ENCODE results near the gene PARVB.
A peak's percentile ranks its signal among the peaks of the same experiment; 100 is the strongest.

PARVB gene

DNA sequence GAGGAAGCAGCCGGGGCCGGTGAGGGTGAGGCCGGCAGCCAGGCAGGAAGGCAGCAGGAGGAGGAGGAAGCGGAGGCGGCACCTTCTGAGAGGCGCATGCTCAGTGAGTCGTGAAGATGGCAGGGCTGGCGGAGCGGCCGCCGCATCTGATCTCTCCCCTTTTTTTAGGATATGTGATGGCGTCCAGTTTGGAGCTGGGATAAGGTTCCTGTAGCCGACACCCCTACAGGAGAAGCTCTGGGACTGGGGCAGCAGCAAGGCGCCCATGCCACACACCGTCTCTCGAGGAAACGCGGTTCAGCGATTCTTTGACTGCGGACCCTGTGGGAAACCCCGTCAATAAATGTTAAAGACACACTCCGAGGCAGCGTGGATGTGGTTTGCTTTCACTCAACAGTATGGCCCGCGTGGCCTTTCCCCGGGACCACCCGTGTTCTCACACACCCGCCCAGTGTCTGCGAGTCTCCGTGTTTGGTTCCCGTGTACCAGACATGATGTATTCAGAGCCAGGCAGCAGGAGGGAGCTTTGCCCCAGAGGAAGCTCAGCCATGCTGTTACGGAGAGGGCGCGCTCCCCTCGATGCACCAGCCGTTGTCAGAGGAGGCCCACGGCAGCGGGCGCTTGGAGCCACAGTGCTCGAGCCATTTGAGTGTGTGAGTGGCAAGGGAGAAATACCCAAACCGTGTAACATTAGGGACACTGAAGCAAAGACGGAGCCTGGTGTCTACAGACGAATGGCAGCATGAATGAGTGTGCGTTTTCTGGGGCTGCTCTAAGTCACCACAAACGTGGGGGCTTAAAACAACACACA, 27.7 kb upstream of the PARVB start:
- DNase-seq, result peak; percentile 31 to 44 (median 33)
- H3K4me1 ChIP-seq (ENCODE audit: control insufficient read depth, insufficient read depth, low read length, poor library complexity, severe bottlenecking), result peaks cover 5% of the 10 kb centered on the region
- H3K4me3 ChIP-seq (ENCODE audit: insufficient read depth, low read depth, low read length, poor library complexity, severe bottlenecking), result peak overlapping the region; percentile 63
- no peaks in the 10 kb centered on the region for H3K9me3 ChIP-seq (ENCODE audit: control insufficient read depth, low read length)
- no peaks in the 10 kb centered on the region for H3K27me3 ChIP-seq (replicated peaks; ENCODE audit: control insufficient read depth, insufficient read depth, low read length, poor library complexity, severe bottlenecking)
- peaks cover 21% of the 10 kb centered on the region for H3K36me3 ChIP-seq (ENCODE audit: control insufficient read depth, insufficient read depth, low read length)
- H3K27ac ChIP-seq (ENCODE audit: insufficient read depth, low read length, poor library complexity, severe bottlenecking), result peak overlapping the region; percentile 67

DNA sequence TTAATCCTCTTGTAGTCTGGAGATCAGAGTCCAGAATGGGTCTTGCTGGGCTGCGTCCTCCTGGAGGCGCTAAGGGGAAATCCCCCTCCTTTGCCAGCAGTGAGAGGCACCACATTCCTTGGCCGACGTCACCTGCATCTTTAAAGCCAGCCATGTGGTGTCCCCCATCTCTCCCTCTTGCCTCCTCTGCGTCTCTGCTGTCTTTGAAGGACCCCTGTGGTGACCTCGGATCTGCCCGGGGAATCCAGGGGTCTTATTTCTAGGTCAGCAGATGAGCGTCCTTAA, 27.2 kb upstream of the PARVB start:
- no peak overlapping the region for H3K27ac ChIP-seq (ENCODE audit: insufficient read depth, low read length, poor library complexity, severe bottlenecking)
- no peak for DNase-seq
- H3K36me3 ChIP-seq (ENCODE audit: control insufficient read depth, insufficient read depth, low read length), result peaks cover 15% of the 10 kb centered on the region
- peaks cover 5% of the 10 kb centered on the region for H3K4me1 ChIP-seq (ENCODE audit: control insufficient read depth, insufficient read depth, low read length, poor library complexity, severe bottlenecking)
- H3K4me3 ChIP-seq (ENCODE audit: insufficient read depth, low read depth, low read length, poor library complexity, severe bottlenecking), result no peak overlapping the region
- no peaks in the 10 kb centered on the region for H3K27me3 ChIP-seq (replicated peaks; ENCODE audit: control insufficient read depth, insufficient read depth, low read length, poor library complexity, severe bottlenecking)
- no peaks in the 10 kb centered on the region for H3K9me3 ChIP-seq (ENCODE audit: control insufficient read depth, low read length)

DNA sequence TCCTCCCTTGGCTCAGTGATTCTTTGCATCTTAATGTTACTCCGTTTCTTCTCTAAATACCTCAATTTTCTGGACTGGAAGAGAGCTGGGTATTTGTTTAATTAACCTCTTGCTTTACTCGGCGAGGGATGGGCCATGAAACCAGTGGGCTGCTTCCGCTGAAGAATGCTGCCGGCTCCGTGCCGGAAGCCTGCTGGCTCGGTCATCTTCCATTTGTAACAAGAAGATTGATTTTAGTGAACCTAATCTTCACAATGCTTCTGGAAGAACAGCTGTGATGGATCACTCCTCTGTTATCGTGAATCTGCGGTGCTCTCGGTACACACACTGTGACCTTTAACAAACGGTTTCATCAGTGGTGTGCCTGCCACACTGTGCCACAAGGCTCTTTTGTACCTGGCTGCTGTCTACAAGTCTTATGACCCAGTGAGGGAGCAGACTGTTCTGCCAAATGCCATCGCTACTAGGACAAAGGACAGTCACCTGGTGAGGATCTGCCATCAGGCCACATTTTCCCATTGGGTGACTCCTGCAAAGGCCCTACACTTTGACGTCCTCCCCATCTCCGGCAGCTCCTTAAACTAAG, 25.3 kb upstream of the PARVB start:
- peaks cover 5% of the 10 kb centered on the region for H3K4me1 ChIP-seq (ENCODE audit: control insufficient read depth, insufficient read depth, low read length, poor library complexity, severe bottlenecking)
- H3K9me3 ChIP-seq (ENCODE audit: control insufficient read depth, low read length), result no peaks in the 10 kb centered on the region
- H3K27me3 ChIP-seq (replicated peaks; ENCODE audit: control insufficient read depth, insufficient read depth, low read length, poor library complexity, severe bottlenecking), result no peaks in the 10 kb centered on the region
- no peak for DNase-seq
- H3K4me3 ChIP-seq (ENCODE audit: insufficient read depth, low read depth, low read length, poor library complexity, severe bottlenecking), result no peak overlapping the region
- H3K27ac ChIP-seq (ENCODE audit: insufficient read depth, low read length, poor library complexity, severe bottlenecking), result no peak overlapping the region
- peaks cover 5% of the 10 kb centered on the region for H3K36me3 ChIP-seq (ENCODE audit: control insufficient read depth, insufficient read depth, low read length)

DNA sequence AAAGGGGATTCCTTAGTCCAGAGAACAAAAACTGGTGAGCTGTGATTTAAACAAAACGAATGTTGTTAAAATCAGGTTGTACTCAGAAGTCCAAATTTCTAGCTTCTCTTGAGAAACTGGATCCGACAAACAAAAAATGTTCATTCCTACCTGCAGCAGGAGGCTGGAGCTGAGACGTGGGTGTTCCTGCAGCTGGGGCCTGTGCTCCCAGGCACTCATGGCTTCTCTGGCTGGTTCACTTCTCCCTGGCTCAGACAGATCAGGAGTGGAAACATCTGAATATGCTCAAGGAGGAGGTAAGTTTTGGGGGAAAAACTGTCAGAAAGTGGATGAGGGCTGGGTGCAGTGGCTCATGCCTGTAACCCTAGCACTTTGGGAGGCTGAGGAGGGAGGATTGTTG, 24.7 kb upstream of the PARVB start:
- Histone ChIP-seq H3K36me3 (ENCODE audit: control insufficient read depth, insufficient read depth, low read length) (peaks cover 5% of the 10 kb centered on the region), H3K4me1 (ENCODE audit: control insufficient read depth, insufficient read depth, low read length, poor library complexity, severe bottlenecking) (peaks cover 5% of the 10 kb centered on the region), H3K27ac (ENCODE audit: insufficient read depth, low read length, poor library complexity, severe bottlenecking) (no peak overlapping the region), H3K4me3 (ENCODE audit: insufficient read depth, low read depth, low read length, poor library complexity, severe bottlenecking) (no peak overlapping the region), H3K9me3 (ENCODE audit: control insufficient read depth, low read length) (no peaks in the 10 kb centered on the region), H3K27me3 (replicated peaks; ENCODE audit: control insufficient read depth, insufficient read depth, low read length, poor library complexity, severe bottlenecking) (no peaks in the 10 kb centered on the region)
- DNase-seq, result no peak

DNA sequence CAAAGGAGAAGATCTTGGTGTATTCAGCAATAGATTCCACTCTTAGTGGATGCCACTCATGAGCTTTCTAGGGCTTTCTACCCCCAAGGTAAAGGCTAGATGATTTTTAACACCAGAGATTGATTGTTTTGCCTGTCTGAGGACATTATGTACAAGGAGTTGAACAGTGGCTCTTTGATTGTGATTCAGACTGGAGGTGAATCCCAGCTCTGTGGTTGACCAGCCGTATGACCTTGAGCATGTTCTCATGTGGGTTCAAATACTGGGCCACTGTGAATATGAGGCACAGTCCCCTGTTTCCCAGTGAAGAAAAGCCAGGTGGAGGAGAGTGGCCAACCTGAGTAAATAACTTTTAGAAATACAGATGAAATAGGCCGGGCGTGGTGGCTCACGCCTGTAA, 24.0 kb upstream of the PARVB start:
- peaks cover 5% of the 10 kb centered on the region for H3K4me1 ChIP-seq (ENCODE audit: control insufficient read depth, insufficient read depth, low read length, poor library complexity, severe bottlenecking)
- DNase-seq, result no peak
- H3K4me3 ChIP-seq (ENCODE audit: insufficient read depth, low read depth, low read length, poor library complexity, severe bottlenecking), result no peak overlapping the region
- no peaks in the 10 kb centered on the region for H3K9me3 ChIP-seq (ENCODE audit: control insufficient read depth, low read length)
- H3K27me3 ChIP-seq (replicated peaks; ENCODE audit: control insufficient read depth, insufficient read depth, low read length, poor library complexity, severe bottlenecking), result no peaks in the 10 kb centered on the region
- H3K27ac ChIP-seq (ENCODE audit: insufficient read depth, low read length, poor library complexity, severe bottlenecking), result no peak overlapping the region
- peaks cover 5% of the 10 kb centered on the region for H3K36me3 ChIP-seq (ENCODE audit: control insufficient read depth, insufficient read depth, low read length)

DNA sequence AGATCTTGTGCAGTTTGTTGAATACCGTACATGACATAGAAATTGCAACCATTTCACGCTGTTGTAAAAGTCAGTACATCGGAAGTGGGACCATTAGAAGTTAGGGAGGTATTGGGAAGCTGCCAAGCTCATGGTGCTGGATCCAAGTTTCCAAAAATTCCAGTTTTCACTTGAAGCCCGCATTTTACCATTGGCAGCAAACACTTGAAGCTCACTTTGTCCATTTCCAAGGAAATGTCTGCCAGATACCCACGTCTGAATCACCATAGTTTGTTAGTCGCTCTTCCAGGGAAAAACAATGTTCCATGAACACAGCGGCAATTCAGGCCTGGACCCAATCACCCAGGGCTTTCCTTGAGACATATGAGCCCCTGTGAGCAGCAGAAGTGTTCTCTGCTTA, 22.6 kb upstream of the PARVB start:
- Histone ChIP-seq H3K27ac (ENCODE audit: insufficient read depth, low read length, poor library complexity, severe bottlenecking) (no peak overlapping the region), H3K9me3 (ENCODE audit: control insufficient read depth, low read length) (no peaks in the 10 kb centered on the region), H3K36me3 (ENCODE audit: control insufficient read depth, insufficient read depth, low read length) (peaks cover 5% of the 10 kb centered on the region), H3K27me3 (replicated peaks; ENCODE audit: control insufficient read depth, insufficient read depth, low read length, poor library complexity, severe bottlenecking) (no peaks in the 10 kb centered on the region), H3K4me1 (ENCODE audit: control insufficient read depth, insufficient read depth, low read length, poor library complexity, severe bottlenecking) (no peaks in the 10 kb centered on the region), H3K4me3 (ENCODE audit: insufficient read depth, low read depth, low read length, poor library complexity, severe bottlenecking) (no peak overlapping the region)
- DNase-seq, result no peak

DNA sequence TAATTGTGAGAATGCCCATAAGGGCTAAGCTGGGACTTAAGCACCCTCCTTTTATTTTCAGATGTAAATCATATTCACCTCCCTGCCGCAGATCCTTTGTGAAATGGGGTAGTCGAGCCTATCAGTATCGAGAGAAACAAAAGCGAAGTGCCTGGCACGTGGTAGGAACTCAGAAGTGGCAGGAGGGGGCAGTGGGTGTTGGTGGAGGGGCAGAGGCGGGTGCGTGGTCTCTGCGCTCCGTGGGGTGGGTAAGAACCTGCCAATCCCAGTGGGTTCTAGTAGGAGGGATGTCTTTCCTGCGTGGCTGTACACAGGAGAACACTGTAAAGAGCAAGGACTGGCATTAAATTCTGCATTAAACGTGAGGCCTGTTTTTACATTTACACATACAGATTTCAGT, 21.8 kb upstream of the PARVB start:
- H3K36me3 ChIP-seq (ENCODE audit: control insufficient read depth, insufficient read depth, low read length), result peaks cover 5% of the 10 kb centered on the region
- no peak overlapping the region for H3K27ac ChIP-seq (ENCODE audit: insufficient read depth, low read length, poor library complexity, severe bottlenecking)
- no peak for DNase-seq
- no peaks in the 10 kb centered on the region for H3K9me3 ChIP-seq (ENCODE audit: control insufficient read depth, low read length)
- H3K27me3 ChIP-seq (replicated peaks; ENCODE audit: control insufficient read depth, insufficient read depth, low read length, poor library complexity, severe bottlenecking), result no peaks in the 10 kb centered on the region
- H3K4me1 ChIP-seq (ENCODE audit: control insufficient read depth, insufficient read depth, low read length, poor library complexity, severe bottlenecking), result no peaks in the 10 kb centered on the region
- H3K4me3 ChIP-seq (ENCODE audit: insufficient read depth, low read depth, low read length, poor library complexity, severe bottlenecking), result no peak overlapping the region

DNA sequence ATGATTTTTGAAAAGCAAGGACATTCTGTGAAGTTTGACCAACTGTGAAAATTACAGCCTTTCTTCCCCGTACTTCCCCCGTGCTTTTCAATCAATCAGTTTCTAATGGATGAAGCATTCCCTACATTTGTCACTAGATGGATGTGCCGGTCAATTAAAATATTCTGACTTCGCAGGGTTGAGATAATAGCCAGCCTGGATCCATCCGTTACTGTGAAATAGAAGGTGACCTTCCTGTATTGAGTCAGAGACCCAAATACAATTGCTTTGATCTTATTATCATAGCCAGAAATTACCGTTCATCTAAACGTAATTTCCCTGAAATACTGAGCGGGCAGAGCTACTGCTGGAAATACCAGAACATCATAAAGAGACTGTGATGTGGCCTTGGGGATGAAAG, 21.1 kb upstream of the PARVB start:
- H3K36me3 ChIP-seq (ENCODE audit: control insufficient read depth, insufficient read depth, low read length), result peaks cover 5% of the 10 kb centered on the region
- H3K4me1 ChIP-seq (ENCODE audit: control insufficient read depth, insufficient read depth, low read length, poor library complexity, severe bottlenecking), result no peaks in the 10 kb centered on the region
- H3K27me3 ChIP-seq (replicated peaks; ENCODE audit: control insufficient read depth, insufficient read depth, low read length, poor library complexity, severe bottlenecking), result no peaks in the 10 kb centered on the region
- no peak overlapping the region for H3K27ac ChIP-seq (ENCODE audit: insufficient read depth, low read length, poor library complexity, severe bottlenecking)
- DNase-seq, result no peak
- H3K4me3 ChIP-seq (ENCODE audit: insufficient read depth, low read depth, low read length, poor library complexity, severe bottlenecking), result no peak overlapping the region
- no peaks in the 10 kb centered on the region for H3K9me3 ChIP-seq (ENCODE audit: control insufficient read depth, low read length)

DNA sequence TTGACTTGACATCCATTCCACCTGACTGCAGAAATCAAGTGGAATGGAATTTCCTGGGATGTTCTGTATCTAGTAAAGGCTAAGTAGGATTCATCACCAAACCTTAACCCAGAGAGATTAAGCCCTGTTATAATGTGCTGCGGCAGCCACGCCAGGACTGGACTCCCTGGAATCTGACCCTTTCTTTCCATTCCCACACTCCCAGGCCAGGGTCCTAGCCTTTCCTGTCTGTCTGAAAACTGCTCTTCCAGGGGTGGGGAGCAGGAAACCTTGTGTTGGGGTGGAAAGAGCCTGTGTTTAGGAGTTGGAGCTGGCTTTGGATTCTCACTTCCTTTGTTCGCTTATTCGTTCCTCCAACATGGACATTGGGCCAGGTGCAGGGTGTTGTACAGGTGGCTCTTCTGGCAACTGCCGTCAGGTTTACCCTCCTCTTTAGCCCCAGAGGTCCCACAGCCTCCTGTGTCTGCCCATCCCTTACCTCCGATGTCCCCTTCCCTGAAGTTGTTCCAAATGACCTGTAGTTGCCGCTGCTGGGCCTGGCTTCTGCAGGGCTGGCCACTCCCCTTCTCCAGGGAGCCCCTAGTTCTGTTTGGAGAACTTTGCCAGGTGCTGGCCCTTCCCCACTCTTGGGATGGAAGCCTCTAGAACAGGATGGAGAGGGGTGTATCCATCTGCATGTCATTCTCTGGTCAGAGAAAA, 20.5 kb upstream of the PARVB start:
- Histone ChIP-seq H3K4me3 (ENCODE audit: insufficient read depth, low read depth, low read length, poor library complexity, severe bottlenecking) (no peak overlapping the region), H3K27me3 (replicated peaks; ENCODE audit: control insufficient read depth, insufficient read depth, low read length, poor library complexity, severe bottlenecking) (no peaks in the 10 kb centered on the region), H3K36me3 (ENCODE audit: control insufficient read depth, insufficient read depth, low read length) (peaks cover 5% of the 10 kb centered on the region), H3K9me3 (ENCODE audit: control insufficient read depth, low read length) (no peaks in the 10 kb centered on the region), H3K27ac (ENCODE audit: insufficient read depth, low read length, poor library complexity, severe bottlenecking) (no peak overlapping the region), H3K4me1 (ENCODE audit: control insufficient read depth, insufficient read depth, low read length, poor library complexity, severe bottlenecking) (no peaks in the 10 kb centered on the region)
- no peak for DNase-seq

DNA sequence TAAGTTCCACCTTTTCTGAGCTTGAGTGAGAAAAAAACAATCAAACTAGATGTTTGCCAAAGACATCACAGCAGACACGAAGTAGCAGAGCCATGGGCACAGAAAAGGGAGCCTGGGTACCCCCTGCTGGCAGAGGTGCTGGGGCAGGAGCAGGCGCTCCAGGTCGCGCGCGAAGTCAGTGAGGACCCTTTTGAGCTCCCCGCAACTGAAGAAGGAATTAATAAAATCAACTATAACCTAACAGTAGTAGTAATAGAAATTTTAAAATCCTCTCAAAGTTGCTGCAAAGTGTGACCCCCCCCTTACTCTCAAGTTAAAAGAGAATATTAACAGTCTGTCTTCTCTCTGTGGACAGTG, 20.0 kb upstream of the PARVB start:
- Histone ChIP-seq H3K27ac (ENCODE audit: insufficient read depth, low read length, poor library complexity, severe bottlenecking) (no peak overlapping the region), H3K9me3 (ENCODE audit: control insufficient read depth, low read length) (no peaks in the 10 kb centered on the region), H3K27me3 (replicated peaks; ENCODE audit: control insufficient read depth, insufficient read depth, low read length, poor library complexity, severe bottlenecking) (no peaks in the 10 kb centered on the region), H3K4me3 (ENCODE audit: insufficient read depth, low read depth, low read length, poor library complexity, severe bottlenecking) (no peak overlapping the region), H3K36me3 (ENCODE audit: control insufficient read depth, insufficient read depth, low read length) (peaks cover 1% of the 10 kb centered on the region), H3K4me1 (ENCODE audit: control insufficient read depth, insufficient read depth, low read length, poor library complexity, severe bottlenecking) (no peaks in the 10 kb centered on the region)
- DNase-seq, result no peak

All from effector memory CD4-positive, alpha-beta T cell (primary cell).